ENCODE data around the gene INKA2. TPM values are rescaled to one million over a fixed set of nuclear protein-coding genes. Genes with fewer than 3 reads are reported as not detected.

The INKA2 gene
- total RNA-seq, 1 donor = 0.27 TPM

GRCh38 chr1:111734426-111734825 lies 4.8 kb downstream of the INKA2 start:
- DNase-seq (ENCODE audit: low read depth) = no peak
- no peak overlapping the region for H3K4me3 ChIP-seq (ENCODE audit: low read depth, low read length)
- no peak for TF ChIP-seq CTCF (IDR thresholded peaks at IDR 0.05; ENCODE audit: insufficient read depth, low read length)

GRCh38 chr1:111733992-111734341 lies 5.2 kb downstream of the INKA2 start:
- no peak for TF ChIP-seq CTCF (IDR thresholded peaks at IDR 0.05; ENCODE audit: insufficient read depth, low read length)
- no peak overlapping the region for H3K4me3 ChIP-seq (ENCODE audit: low read depth, low read length)
- no peak for DNase-seq (ENCODE audit: low read depth)

GRCh38 chr1:111733183-111733991 lies 5.8 kb downstream of the INKA2 start:
- no peak for TF ChIP-seq CTCF (IDR thresholded peaks at IDR 0.05; ENCODE audit: insufficient read depth, low read length)
- H3K4me3 ChIP-seq (ENCODE audit: low read depth, low read length) = no peak overlapping the region
- peak; percentile 51 for DNase-seq (ENCODE audit: low read depth)

- H3K4me3 ChIP-seq (ENCODE audit: low read depth, low read length) = no peak overlapping the region
- DNase-seq (ENCODE audit: low read depth) = no peak
- TF ChIP-seq CTCF (IDR thresholded peaks at IDR 0.05; ENCODE audit: insufficient read depth, low read length) = no peak
Measured at GRCh38 chr1:111732718-111733117, 6.5 kb downstream of the INKA2 start.

GRCh38 chr1:111731956-111732355 lies 7.2 kb downstream of the INKA2 start:
- TF ChIP-seq CTCF (IDR thresholded peaks at IDR 0.05; ENCODE audit: insufficient read depth, low read length) = no peak

GRCh38 chr1:111730706-111731105 lies 8.5 kb downstream of the INKA2 start:
- DNase-seq (ENCODE audit: low read depth) = no peak
- H3K4me3 ChIP-seq (ENCODE audit: low read depth, low read length) = no peak overlapping the region
- TF ChIP-seq CTCF (IDR thresholded peaks at IDR 0.05; ENCODE audit: insufficient read depth, low read length) = no peak

More at GRCh38 chr1:111731956-111732355, 7.2 kb downstream of the INKA2 start:
- H3K4me3 ChIP-seq (ENCODE audit: low read depth, low read length) = no peak overlapping the region
- no peak for DNase-seq (ENCODE audit: low read depth)

All from fibroblast of the aortic adventitia (primary cell).